Stimulated activated naive CD4-positive, alpha-beta T cell treated with Interleukin-2 at 50 U/mL for 16 hours (primary cell): ENCODE results near the gene ZNF30.
"Not testable (repeated sequence)": the region's sequence is repeated elsewhere in the genome, so short reads cannot be mapped to it uniquely, and the experiment has no call there.

Experiments
- DNase-seq: peaks from one replicate; lab custom pipeline; 2025; lab: John Stamatoyannopoulos, UW

The ZNF30 gene

DNA sequence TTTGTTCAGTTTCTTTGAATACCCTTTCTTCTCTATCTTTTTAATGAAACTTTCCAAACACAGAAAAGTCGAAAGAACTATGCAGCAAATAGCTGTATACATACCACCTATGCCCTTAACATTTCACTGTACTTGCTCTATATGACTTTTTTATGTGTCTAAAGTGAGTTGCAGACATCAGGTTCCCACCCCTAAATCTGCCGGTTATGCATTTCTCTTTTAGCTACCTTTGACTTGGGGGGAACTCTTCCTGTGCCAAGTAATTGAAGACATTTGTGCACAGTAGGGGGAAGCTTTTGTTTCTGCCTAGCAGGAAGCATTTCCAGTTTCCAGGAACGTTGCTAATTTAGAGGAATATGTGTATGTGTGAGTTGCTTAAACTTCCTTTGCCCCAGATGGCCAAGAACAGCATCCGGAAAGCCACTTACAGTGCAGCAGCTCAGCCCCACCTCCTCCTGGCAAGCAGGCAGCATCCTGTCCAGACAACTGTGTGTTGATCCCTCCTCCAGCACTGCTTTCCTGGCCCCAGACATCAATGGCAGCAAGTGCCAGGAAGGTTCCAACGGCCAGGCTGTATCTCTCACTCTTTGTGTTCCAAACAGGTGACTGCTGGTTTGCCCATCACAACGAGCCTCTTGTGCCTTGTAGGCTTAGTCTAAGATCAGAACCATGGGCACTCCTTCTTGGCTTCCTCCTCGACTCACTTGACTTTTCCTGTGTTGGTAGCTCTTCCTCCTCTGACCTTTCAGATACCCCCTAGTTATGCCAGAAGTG is 58.7 kb downstream of the ZNF30 start:
- no peak for DNase-seq

DNA sequence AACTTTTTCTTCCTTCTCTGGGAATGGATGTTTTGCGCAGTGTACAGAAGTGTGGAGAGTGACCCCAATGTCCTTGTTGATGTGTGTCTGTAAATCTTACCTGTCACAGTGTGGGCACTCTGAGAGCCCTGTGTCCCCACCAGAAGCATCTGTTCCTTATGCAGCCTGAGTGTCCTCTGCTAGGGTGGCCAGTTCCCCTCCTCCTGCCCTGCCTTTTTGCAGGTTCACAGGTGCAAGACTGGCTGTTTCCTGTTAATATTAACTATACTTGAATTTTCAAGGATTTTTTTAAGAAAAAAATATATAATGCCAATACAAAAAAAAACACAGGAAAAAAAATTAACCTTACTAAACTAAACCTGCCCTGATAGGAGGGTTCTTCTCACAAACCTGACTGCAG is 61.4 kb downstream of the ZNF30 start:
- no peak for DNase-seq

DNA sequence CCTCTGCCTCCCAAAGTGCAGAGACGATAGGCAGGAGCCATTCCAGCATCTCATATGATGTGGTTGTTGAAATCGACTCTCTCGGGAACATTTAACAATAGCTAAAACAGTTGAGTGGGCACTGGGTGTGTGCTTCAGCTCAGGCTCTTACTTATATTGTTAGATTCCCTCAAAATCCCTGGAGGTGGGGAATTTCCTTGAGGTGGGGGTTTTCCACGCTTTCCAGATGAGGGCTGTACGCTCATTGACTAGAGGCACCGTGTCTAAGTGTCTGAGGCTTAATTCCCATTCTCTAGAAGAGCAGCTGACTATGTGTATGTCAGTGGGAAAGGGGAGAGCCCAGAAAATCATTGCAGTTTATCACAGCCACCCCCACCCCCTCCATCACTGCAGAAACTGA is 62.6 kb downstream of the ZNF30 start:
- no peak for DNase-seq

DNA sequence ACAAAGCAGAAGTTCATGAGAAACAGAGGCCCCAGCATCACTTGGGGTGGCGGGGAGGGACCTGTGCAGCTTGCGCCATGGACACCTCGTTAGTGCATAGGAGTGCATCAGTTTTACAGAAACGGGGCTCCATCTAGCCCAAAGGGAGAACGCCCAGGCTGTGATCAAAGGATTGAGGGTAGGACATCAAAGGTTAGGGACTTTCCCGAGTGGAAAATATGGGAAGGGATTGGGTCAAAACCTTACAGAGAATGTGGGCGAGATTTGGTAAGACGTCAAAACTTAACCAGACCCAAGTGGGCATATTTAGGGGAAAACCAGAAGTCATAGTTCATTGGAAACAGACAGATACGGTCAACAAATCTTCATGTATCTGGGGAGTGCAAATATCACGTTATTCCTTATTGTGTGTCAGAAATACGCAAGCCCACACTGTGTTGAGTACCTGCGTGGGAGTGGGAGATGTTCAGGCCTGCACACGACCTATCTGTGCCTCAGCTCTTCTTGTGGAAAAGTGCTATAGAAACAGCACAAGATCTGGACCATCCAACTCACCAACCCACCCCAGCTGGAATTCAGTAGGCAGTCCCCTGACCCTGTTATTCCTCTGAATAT is 64.0 kb downstream of the ZNF30 start:
- DNase-seq: peak; percentile 43

DNA sequence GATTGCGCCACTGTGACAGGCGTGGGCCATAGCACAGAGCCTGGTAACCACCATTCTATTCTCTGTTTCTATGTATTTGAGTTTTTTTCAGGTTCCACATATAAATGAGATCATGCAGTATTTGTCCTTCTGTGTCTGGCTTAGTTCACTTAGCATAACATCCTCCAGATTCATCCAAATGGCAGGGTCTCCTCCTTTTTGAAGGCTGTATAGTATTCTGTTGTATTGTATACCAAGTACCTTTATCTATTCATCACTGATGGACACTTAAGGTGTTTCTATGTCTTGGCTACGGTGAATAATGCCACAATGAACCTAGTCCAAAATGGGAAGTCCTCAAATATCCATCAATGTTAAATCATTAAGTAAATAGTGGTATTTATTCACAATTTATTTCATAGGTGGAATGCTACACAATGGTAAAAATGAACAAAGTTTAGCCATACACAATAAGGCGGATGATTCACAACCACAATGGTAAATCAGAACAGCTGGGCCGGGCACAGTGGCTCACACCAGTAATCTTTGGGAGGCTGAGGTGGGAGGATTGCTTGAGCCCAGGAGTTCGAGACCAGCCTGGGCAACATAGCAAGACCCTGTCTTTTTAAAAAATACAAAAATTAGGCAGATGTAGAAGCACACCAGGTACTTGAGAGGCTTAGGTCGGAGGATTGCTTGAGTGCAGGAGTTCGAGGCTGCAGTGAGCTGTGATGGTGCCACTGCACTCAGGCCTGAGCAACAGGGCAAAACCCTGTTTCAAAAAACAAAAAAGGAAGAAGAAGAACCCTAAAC is 65.0 kb downstream of the ZNF30 start:
- no peak for DNase-seq

DNA sequence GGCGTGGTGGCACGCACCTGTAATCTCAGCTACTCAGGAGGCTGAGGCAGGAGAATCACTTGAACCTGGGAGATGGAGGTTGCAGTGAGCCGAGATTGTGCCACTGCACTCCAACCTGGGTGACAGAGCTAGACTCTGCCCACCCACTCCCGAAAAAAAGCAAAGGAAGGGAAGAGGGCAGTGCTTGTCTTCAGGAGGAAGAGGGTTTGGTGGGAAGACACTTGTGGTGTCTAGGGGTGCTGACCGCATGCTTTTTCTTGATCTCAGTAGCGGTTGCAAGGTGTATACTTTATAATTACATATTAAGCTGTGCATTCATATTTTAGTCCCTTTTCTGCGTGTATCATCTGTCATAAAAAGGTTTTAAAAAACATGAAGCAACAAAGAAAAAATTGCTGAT is 65.9 kb downstream of the ZNF30 start:
- DNase-seq: not testable (repeated sequence)

DNA sequence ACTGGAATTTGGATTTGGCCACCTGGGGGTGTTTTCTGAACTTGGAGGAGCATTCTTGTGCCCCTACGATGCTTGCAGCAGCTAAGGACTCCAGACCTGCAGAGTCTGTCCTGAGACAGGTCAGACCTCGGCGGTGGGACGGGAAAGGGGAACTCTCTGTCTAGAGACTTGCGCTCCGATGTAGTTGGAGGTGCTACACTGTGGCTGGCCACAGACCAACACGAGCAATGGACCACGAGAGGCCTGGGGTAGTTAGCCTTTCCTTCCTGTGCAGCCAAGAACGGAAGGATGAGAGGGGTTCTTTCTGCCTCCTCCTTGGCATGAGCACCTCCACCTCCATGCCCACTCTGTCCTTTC is 67.6 kb downstream of the ZNF30 start:
- no peak for DNase-seq
